GM12878 (cell line): ENCODE results near the gene SLC29A2. TPM values are rescaled to one million over a fixed set of nuclear protein-coding genes. Genes with fewer than 3 reads are reported as not detected.
A peak's percentile ranks its signal among the peaks of the same experiment; 100 is the strongest.

Experiments
- CEBPZ ChIP-seq: fragments of 150-350 bp; IDR thresholded peaks from 2 replicates; pipeline ENCODE4 v1.6.1; 2016; ENCODE audit warnings: low read depth, low read length
- ESRRA ChIP-seq: IDR thresholded peaks from 2 replicates; pipeline ENCODE4 v1.6.1; 2012; ENCODE audit warnings: mild to moderate bottlenecking, low read length, improper control_type of control experiment
- JUNB ChIP-seq: IDR thresholded peaks from 2 replicates; pipeline ENCODE4 v1.6.1; 2016; ENCODE audit warnings: antibody characterized with exemption, mild to moderate bottlenecking
- NBN ChIP-seq: fragments of 450-650 bp; IDR thresholded peaks from 2 replicates; pipeline ENCODE4 v1.6.1; 2016
- PAX5 ChIP-seq: IDR thresholded peaks from 2 replicates; pipeline ENCODE4 v1.6.1; 2011; ENCODE audit warnings: low read depth, low read length, borderline replicate concordance
- RELA ChIP-seq: fragments of 450-650 bp; IDR thresholded peaks from 2 replicates; pipeline ENCODE4 v1.8.0; 2014; ENCODE audit warnings: borderline replicate concordance; ENCODE audit not compliant: partially characterized antibody
- RFX5 ChIP-seq: IDR thresholded peaks from 2 replicates; pipeline ENCODE4 v1.6.1; 2011; ENCODE audit warnings: low read depth, low read length, improper control_type of control experiment
- SIN3A ChIP-seq: IDR thresholded peaks from 2 replicates; pipeline ENCODE4 v1.6.1; 2012; ENCODE audit warnings: low read depth, low read length, improper control_type of control experiment
- STAT1 ChIP-seq: fragments of 450-650 bp; conservative IDR thresholded peaks from 2 replicates; pipeline ENCODE4 v1.6.1; 2014; ENCODE audit warnings: antibody characterized with exemption, mild to moderate bottlenecking
- USF1 ChIP-seq: IDR thresholded peaks from 2 replicates; pipeline ENCODE4 v1.6.1; 2011; ENCODE audit warnings: borderline replicate concordance, low read depth, mild to moderate bottlenecking, moderate library complexity, mixed read lengths, low read length; ENCODE audit not compliant: insufficient read depth; ENCODE audit errors: extremely low read length
- polyA plus RNA-seq, 11 experiments: library from polyadenylated mRNA; depleted of rRNA in 4 of 11; unstranded in 6 of 11; stranded (reverse) in 5 of 11; fragments of >200 nt; fragmentation: Nextera tagmentation in 4 of 11; fragmentation: Illumina TruSeq in 1 of 11; extraction: Ambion mirVana in 4 of 11; extraction: Trizol in 1 of 11; gene quantifications; 1 replicate in 1 of 11; 2 replicates in 10 of 11; pipeline versions ENCODE4 v1.2.1 to v1.2.3, GENCODE V29; 2011 to 2016; ENCODE audit warnings: inconsistent platforms in 2 of 11, missing spikeins in 2 of 11, low read depth in 1 of 11
- total RNA-seq, 4 experiments: library from RNA; depleted of rRNA in 3 of 4; stranded (reverse); fragments of >200 nt in 3 of 4; fragmentation: Illumina TruSeq in 1 of 4; extraction: Trizol in 1 of 4; gene quantifications; 2 replicates each; pipeline versions ENCODE4 v1.2.1 to v1.2.3, GENCODE V29; 2013 to 2021
- TF ChIP-seq, protein P1 (sequence below): fragments of 450-650 bp; IDR thresholded peaks from 2 replicates; pipeline ENCODE4 v1.6.1; 2017; ENCODE audit warnings: borderline replicate concordance
- TF ChIP-seq, protein P2 (sequence below), 3 experiments: IDR thresholded peaks in 2 of 3; conservative IDR thresholded peaks in 1 of 3; 2 replicates each; pipeline ENCODE4 v1.5.1; 2011; ENCODE audit warnings: low read depth in 3 of 3, low read length in 3 of 3, mild to moderate bottlenecking in 3 of 3, control low read depth in 2 of 3, moderate library complexity in 2 of 3, inconsistent platforms in 1 of 3, mixed read lengths in 1 of 3; ENCODE audit not compliant: control insufficient read depth in 2 of 3, insufficient read depth in 1 of 3; ENCODE audit errors: extremely low read depth in 1 of 3
- TF ChIP-seq, protein P3 (sequence below): IDR thresholded peaks from 2 replicates; pipeline ENCODE4 v1.6.1; 2012; ENCODE audit warnings: improper control_type of control experiment, low read depth, low read length; ENCODE audit not compliant: insufficient replicate concordance
- TF ChIP-seq, protein P4 (sequence below): IDR thresholded peaks from 2 replicates; pipeline ENCODE4 v1.6.1; 2011; ENCODE audit warnings: low read depth, mild to moderate bottlenecking, low read length, moderate library complexity, borderline replicate concordance; ENCODE audit errors: extremely low read depth

SLC29A2 gene
- total and polyA plus RNA-seq, 10 of the 15 experiments (the other 5 are each of a cell fraction or from before 2014, with no cell fraction given): 0.27 to 7.5 (median 2.2) TPM

DNA sequence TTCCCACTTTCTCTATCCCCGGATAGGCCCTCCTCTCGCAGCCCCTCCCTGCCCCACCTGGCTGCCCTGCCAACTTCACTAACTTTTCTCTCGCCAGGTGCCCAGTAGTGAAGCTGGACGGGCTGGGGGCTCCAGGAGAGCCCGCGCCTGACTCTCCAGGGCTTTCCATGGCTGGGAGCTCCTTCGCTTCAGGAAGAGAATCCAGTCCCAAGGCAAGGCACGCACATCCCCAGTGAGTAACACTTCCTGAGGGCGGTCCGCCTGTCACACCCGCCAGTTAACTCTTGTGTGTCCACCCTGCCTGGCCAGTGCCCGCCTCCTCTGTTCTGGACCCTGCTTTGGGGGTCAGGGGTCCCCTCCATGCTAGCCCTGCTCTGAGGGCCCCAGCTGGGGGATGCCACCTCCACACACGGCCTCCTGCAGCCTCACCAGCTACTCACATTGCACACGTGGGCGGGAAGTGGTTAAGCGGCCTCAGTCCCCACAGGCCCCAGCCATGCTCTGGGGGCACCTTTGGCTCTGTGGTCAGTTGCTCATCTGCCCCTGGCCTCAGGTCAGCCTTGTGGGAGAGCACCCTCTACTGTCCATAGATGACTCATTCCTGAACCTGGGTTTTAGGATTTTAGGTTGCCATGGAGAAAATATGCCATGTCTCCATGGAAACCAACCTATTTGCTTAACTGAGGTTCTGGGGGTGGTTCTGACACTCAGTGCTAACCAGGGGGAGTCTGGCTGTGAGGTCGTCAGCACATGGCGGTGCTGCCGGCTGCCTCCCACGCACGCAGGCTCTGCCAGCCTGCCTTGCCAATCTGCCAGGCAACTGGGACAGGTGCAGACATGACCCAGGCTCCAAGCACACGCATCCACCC is 35.1 kb downstream of the SLC29A2 start, which contains the start of gene RIN1 (continued):
- TF ChIP-seq NBN: 0 out of 2 replicates have a peak, but pooled peaks have one; percentile 39
- peak; percentile 16 for TF ChIP-seq RELA
- no peak for TF ChIP-seq ESRRA
- no peak for TF ChIP-seq CEBPZ
- TF ChIP-seq, protein P1, sequence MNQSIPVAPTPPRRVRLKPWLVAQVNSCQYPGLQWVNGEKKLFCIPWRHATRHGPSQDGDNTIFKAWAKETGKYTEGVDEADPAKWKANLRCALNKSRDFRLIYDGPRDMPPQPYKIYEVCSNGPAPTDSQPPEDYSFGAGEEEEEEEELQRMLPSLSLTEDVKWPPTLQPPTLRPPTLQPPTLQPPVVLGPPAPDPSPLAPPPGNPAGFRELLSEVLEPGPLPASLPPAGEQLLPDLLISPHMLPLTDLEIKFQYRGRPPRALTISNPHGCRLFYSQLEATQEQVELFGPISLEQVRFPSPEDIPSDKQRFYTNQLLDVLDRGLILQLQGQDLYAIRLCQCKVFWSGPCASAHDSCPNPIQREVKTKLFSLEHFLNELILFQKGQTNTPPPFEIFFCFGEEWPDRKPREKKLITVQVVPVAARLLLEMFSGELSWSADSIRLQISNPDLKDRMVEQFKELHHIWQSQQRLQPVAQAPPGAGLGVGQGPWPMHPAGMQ: no peak
- 0 out of 2 replicates have a peak, but pooled peaks have one; percentile 32 for TF ChIP-seq SIN3A
- TF ChIP-seq, protein P2, sequence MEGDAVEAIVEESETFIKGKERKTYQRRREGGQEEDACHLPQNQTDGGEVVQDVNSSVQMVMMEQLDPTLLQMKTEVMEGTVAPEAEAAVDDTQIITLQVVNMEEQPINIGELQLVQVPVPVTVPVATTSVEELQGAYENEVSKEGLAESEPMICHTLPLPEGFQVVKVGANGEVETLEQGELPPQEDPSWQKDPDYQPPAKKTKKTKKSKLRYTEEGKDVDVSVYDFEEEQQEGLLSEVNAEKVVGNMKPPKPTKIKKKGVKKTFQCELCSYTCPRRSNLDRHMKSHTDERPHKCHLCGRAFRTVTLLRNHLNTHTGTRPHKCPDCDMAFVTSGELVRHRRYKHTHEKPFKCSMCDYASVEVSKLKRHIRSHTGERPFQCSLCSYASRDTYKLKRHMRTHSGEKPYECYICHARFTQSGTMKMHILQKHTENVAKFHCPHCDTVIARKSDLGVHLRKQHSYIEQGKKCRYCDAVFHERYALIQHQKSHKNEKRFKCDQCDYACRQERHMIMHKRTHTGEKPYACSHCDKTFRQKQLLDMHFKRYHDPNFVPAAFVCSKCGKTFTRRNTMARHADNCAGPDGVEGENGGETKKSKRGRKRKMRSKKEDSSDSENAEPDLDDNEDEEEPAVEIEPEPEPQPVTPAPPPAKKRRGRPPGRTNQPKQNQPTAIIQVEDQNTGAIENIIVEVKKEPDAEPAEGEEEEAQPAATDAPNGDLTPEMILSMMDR (IDR thresholded peaks at IDR 0.05 in 2 of 3, conservative IDR thresholded peaks at IDR 0.05 in 1 of 3; ENCODE audit: control insufficient read depth in 2 of 3, extremely low read depth in 1 of 3, insufficient read depth in 1 of 3, low read depth in 3 of 3, low read length in 3 of 3): peak; percentile 23 to 57 (median 30); a peak in 4 of 6 replicates
- TF ChIP-seq JUNB: peak; percentile 52; the same call in 1 of the 2 replicates
- peak; percentile 62; the same call in 1 of the 2 replicates for TF ChIP-seq PAX5
- TF ChIP-seq, protein P3, sequence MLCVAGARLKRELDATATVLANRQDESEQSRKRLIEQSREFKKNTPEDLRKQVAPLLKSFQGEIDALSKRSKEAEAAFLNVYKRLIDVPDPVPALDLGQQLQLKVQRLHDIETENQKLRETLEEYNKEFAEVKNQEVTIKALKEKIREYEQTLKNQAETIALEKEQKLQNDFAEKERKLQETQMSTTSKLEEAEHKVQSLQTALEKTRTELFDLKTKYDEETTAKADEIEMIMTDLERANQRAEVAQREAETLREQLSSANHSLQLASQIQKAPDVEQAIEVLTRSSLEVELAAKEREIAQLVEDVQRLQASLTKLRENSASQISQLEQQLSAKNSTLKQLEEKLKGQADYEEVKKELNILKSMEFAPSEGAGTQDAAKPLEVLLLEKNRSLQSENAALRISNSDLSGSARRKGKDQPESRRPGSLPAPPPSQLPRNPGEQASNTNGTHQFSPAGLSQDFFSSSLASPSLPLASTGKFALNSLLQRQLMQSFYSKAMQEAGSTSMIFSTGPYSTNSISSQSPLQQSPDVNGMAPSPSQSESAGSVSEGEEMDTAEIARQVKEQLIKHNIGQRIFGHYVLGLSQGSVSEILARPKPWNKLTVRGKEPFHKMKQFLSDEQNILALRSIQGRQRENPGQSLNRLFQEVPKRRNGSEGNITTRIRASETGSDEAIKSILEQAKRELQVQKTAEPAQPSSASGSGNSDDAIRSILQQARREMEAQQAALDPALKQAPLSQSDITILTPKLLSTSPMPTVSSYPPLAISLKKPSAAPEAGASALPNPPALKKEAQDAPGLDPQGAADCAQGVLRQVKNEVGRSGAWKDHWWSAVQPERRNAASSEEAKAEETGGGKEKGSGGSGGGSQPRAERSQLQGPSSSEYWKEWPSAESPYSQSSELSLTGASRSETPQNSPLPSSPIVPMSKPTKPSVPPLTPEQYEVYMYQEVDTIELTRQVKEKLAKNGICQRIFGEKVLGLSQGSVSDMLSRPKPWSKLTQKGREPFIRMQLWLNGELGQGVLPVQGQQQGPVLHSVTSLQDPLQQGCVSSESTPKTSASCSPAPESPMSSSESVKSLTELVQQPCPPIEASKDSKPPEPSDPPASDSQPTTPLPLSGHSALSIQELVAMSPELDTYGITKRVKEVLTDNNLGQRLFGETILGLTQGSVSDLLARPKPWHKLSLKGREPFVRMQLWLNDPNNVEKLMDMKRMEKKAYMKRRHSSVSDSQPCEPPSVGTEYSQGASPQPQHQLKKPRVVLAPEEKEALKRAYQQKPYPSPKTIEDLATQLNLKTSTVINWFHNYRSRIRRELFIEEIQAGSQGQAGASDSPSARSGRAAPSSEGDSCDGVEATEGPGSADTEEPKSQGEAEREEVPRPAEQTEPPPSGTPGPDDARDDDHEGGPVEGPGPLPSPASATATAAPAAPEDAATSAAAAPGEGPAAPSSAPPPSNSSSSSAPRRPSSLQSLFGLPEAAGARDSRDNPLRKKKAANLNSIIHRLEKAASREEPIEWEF: no peak
- TF ChIP-seq RFX5: no peak
- TF ChIP-seq STAT1: peak; percentile 52; the same call in 1 of the 2 replicates
- TF ChIP-seq, protein P4, sequence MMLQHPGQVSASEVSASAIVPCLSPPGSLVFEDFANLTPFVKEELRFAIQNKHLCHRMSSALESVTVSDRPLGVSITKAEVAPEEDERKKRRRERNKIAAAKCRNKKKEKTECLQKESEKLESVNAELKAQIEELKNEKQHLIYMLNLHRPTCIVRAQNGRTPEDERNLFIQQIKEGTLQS: no peak
- TF ChIP-seq USF1: peak; percentile 77
